Activated B cell treated with CpG ODN at 0.5 μM for 24 hours (primary cell): ENCODE measurements around the gene ASPDH. TPM values are rescaled to one million over a fixed set of nuclear protein-coding genes. Genes with fewer than 3 reads are reported as not detected.

Experiments used
- ATAC-seq: fragments of 200-7000 bp; cut with Tn5 transposase; one replicate; pipeline ENCODE4 v1.10.0; 2021; ENCODE audit warnings: low read depth, mild to moderate bottlenecking, moderate library complexity
- CTCF ChIA-PET: fragments of 350-600 bp; sonication (Branson Sonifier 250); formaldehyde crosslinking; loops from one replicate; lab custom pipeline; 2021; ENCODE audit warnings: antibody characterized with exemption; lab: Charles Lee
- POLR2A ChIA-PET: fragments of 350-600 bp; sonication (Branson Sonifier 250); formaldehyde crosslinking; loops from one replicate; lab custom pipeline; 2021; ENCODE audit warnings: antibody characterized with exemption; lab: Charles Lee
- DNase-seq: peaks from one replicate; pipeline ENCODE4 v3.0.0; 2022
- H3K27ac Mint-ChIP-seq: one replicate; pipeline ENCODE4 v1.8.0; 2020; ENCODE audit warnings: mixed read lengths
- H3K27me3 Mint-ChIP-seq: one replicate; pipeline ENCODE4 v1.8.0; 2021; ENCODE audit warnings: mixed read lengths
- H3K36me3 Mint-ChIP-seq: one replicate; pipeline ENCODE4 v1.8.0; 2021; ENCODE audit warnings: low read depth, mixed read lengths
- H3K4me1 Mint-ChIP-seq: one replicate; pipeline ENCODE4 v1.8.0; 2021; ENCODE audit warnings: mixed read lengths
- H3K4me3 Mint-ChIP-seq: one replicate; pipeline ENCODE4 v1.8.0; 2020; ENCODE audit warnings: mild to moderate bottlenecking, mixed read lengths
- H3K9me3 Mint-ChIP-seq: one replicate; pipeline ENCODE4 v1.8.0; 2020; ENCODE audit warnings: mixed read lengths
- CTCF ChIP-seq: fragments of 200-600 bp; IDR thresholded peaks from one replicate; pipeline ENCODE4 v1.8.0; 2022; ENCODE audit warnings: antibody characterized with exemption, mild to moderate bottlenecking
- intact Hi-C: fragments of 100-400 bp; cut with micrococcal nuclease; formaldehyde crosslinking; loops from one replicate; pipeline ENCODE4 v1.15.1; 2024
- total RNA-seq: library from RNA; stranded (reverse); gene quantifications from 2 replicates; pipeline ENCODE4 v1.2.3, GENCODE V29; 2022

The ASPDH gene
- total RNA-seq, 1 donor from 2014 or later, result not detected

- Mint-ChIP-seq H3K4me3 (no peak overlapping the region), H3K27me3 (peaks cover 40% of the 10 kb centered on the region), H3K27ac (no peak overlapping the region), H3K4me1 (peaks cover 4% of the 10 kb centered on the region), H3K36me3 (no peaks in the 10 kb centered on the region), H3K9me3 (no peaks in the 10 kb centered on the region)
- DNase-seq (no peak), ATAC-seq (no peak)
- no peak for TF ChIP-seq CTCF
- intact Hi-C loops, result no loop called here
- CTCF ChIA-PET, result interaction anchor here (0.8 kb wide), 1 partner anchor 10 kb away, joined by 3 read pairs; no protein-coding TSS in a partner anchor
- POLR2A ChIA-PET, result no interaction called here
These were observed 34.7 kb upstream of the ASPDH start for GRCh38 chr19:50548191-50549058.

- Mint-ChIP-seq H3K27me3 (peaks cover 31% of the 10 kb centered on the region), H3K4me1 (peaks cover 4% of the 10 kb centered on the region), H3K27ac (no peak overlapping the region), H3K4me3 (no peak overlapping the region), H3K9me3 (no peaks in the 10 kb centered on the region), H3K36me3 (no peaks in the 10 kb centered on the region)
- intact Hi-C loops, result no loop called here
- ChIA-PET POLR2A (no interaction called here), CTCF (interaction anchor here (0.8 kb wide), 1 partner anchor 9 kb away, joined by 3 read pairs; no protein-coding TSS in a partner anchor)
- TF ChIP-seq CTCF, result no peak
- no peak for ATAC-seq
- DNase-seq, result no peak
These were observed 33.9 kb upstream of the ASPDH start for GRCh38 chr19:50547385-50548190.

- DNase-seq, result no peak
- CTCF ChIA-PET, result no interaction called here
- Mint-ChIP-seq H3K27ac (no peak overlapping the region), H3K9me3 (no peaks in the 10 kb centered on the region), H3K36me3 (no peaks in the 10 kb centered on the region), H3K4me1 (no peaks in the 10 kb centered on the region), H3K27me3 (peaks cover 25% of the 10 kb centered on the region), H3K4me3 (no peak overlapping the region)
- POLR2A ChIA-PET, result no interaction called here
- intact Hi-C loops, result no loop called here
- no peak for TF ChIP-seq CTCF
- no peak for ATAC-seq
These were observed 33.0 kb upstream of the ASPDH start for GRCh38 chr19:50546527-50547221.

GRCh38 chr19:50542943-50543342 is 29.2 kb upstream of the ASPDH start:
- ATAC-seq (no peak), DNase-seq (no peak)
- ChIA-PET POLR2A (no interaction called here), CTCF (no interaction called here)
- H3K9me3 Mint-ChIP-seq, result no peaks in the 10 kb centered on the region
- peaks cover 10% of the 10 kb centered on the region for H3K27me3 Mint-ChIP-seq
- TF ChIP-seq CTCF, result no peak
- no peaks in the 10 kb centered on the region for H3K4me1 Mint-ChIP-seq
- intact Hi-C loops, result no loop called here
- no peaks in the 10 kb centered on the region for H3K36me3 Mint-ChIP-seq
- no peak overlapping the region for H3K4me3 Mint-ChIP-seq
- no peak overlapping the region for H3K27ac Mint-ChIP-seq
